Hepatocyte (in vitro differentiated cells): ENCODE data around the gene DNTT. TPM values are rescaled to one million over a fixed set of nuclear protein-coding genes. Genes with fewer than 3 reads are reported as not detected.

Experiments used
- DNase-seq: peaks from one replicate; pipeline ENCODE4 v3.0.0-alpha.2; 2016; ENCODE audit warnings: low spot score
- H2AFZ ChIP-seq: fragments of 200-600 bp; sonication (generic); 2 replicates; pipeline ENCODE4 v1.6.0; 2016; ENCODE audit warnings: antibody characterized with exemption, mild to moderate bottlenecking
- H3K27ac ChIP-seq: fragments of 200-600 bp; sonication (generic); 2 replicates; pipeline ENCODE4 v1.5.1; 2016; ENCODE audit warnings: mild to moderate bottlenecking
- H3K27me3 ChIP-seq: fragments of 200-600 bp; sonication (generic); 2 replicates; pipeline ENCODE4 v1.6.1; 2016
- H3K36me3 ChIP-seq: fragments of 200-600 bp; sonication (generic); replicated peaks from 2 replicates; pipeline ENCODE4 v1.5.1; 2016; ENCODE audit warnings: low read depth; ENCODE audit not compliant: insufficient read depth
- H3K4me1 ChIP-seq: fragments of 200-600 bp; sonication (generic); 2 replicates; pipeline ENCODE4 v1.5.1; 2016; ENCODE audit warnings: mild to moderate bottlenecking, moderate library complexity; ENCODE audit not compliant: insufficient read depth
- H3K4me2 ChIP-seq: fragments of 200-600 bp; sonication (generic); 2 replicates; pipeline ENCODE4 v1.6.0; 2016
- H3K4me3 ChIP-seq: fragments of 200-600 bp; sonication (generic); 2 replicates; pipeline ENCODE4 v1.5.1; 2016; ENCODE audit warnings: mild to moderate bottlenecking
- H3K79me2 ChIP-seq: fragments of 200-600 bp; sonication (generic); 2 replicates; pipeline ENCODE4 v1.6.0; 2017; ENCODE audit warnings: mild to moderate bottlenecking
- H3K9me2 ChIP-seq: fragments of 200-600 bp; sonication (generic); replicated peaks from 2 replicates; pipeline ENCODE4 v1.6.0; 2017; ENCODE audit warnings: mild to moderate bottlenecking; ENCODE audit not compliant: insufficient read depth
- H3K9me3 ChIP-seq: fragments of 200-600 bp; sonication (generic); 2 replicates; pipeline ENCODE4 v1.5.1; 2016; ENCODE audit warnings: low read depth, mild to moderate bottlenecking
- H4K20me1 ChIP-seq: fragments of 200-600 bp; sonication (generic); 2 replicates; pipeline ENCODE4 v1.6.0; 2016; ENCODE audit warnings: mild to moderate bottlenecking; ENCODE audit not compliant: insufficient read depth, poor library complexity, severe bottlenecking
- EZH2 ChIP-seq: fragments of 200-600 bp; sonication (generic); IDR thresholded peaks from 2 replicates; pipeline ENCODE4 v1.6.1; 2016; ENCODE audit warnings: antibody characterized with exemption, mild to moderate bottlenecking, borderline replicate concordance
- EZH2phosphoT487 ChIP-seq: fragments of 200-600 bp; sonication (generic); IDR thresholded peaks from one replicate; pipeline ENCODE4 v1.6.1; 2018; ENCODE audit warnings: antibody characterized with exemption, mild to moderate bottlenecking, low read depth, moderate library complexity; ENCODE audit not compliant: unreplicated experiment, severe bottlenecking
- WGBS: methylation state at CpG from one replicate; pipeline ENCODE4 v1.1.6; 2016; ENCODE audit warnings: low lambda C conversion rate; ENCODE audit errors: missing lambda C conversion rate; 5-methylcytosine and 5-hydroxymethylcytosine counted together
- polyA plus RNA-seq: library from polyadenylated mRNA; unstranded; fragments of >200 nt; fragmentation: Nextera tagmentation; extraction: Ambion mirVana; gene quantifications from 2 replicates; pipeline ENCODE4 v1.2.1, GENCODE V29; 2016
- total RNA-seq: library from RNA; depleted of rRNA; stranded (reverse); fragments of >200 nt; gene quantifications from 2 replicates; pipeline ENCODE4 v1.2.3, GENCODE V29; 2014
- TF ChIP-seq, protein P1 (sequence below): fragments of 200-600 bp; sonication (generic); IDR thresholded peaks from 2 replicates; pipeline ENCODE4 v1.5.1; 2016; ENCODE audit warnings: antibody characterized with exemption, mild to moderate bottlenecking; ENCODE audit not compliant: poor library complexity

Gene DNTT
- total and polyA plus RNA-seq, 2 experiments from 2014 or later, result 0.10 TPM; not detected in 1

- H3K27ac ChIP-seq, result peak overlapping the region; percentile 82
- no peak overlapping the region for H2AFZ ChIP-seq
- peaks cover 15% of the 10 kb centered on the region for H3K79me2 ChIP-seq
- WGBS, result 73% methylated on average over 6 of the region's 8 CpGs
- no peaks in the 10 kb centered on the region for H3K36me3 ChIP-seq
- peak overlapping the region; percentile 63 for H3K4me2 ChIP-seq
- no peak for DNase-seq
- no peak overlapping the region for H3K4me3 ChIP-seq
- H3K27me3 ChIP-seq, result no peaks in the 10 kb centered on the region
- no peaks in the 10 kb centered on the region for H3K9me3 ChIP-seq
- TF ChIP-seq EZH2 (no peak), EZH2phosphoT487 (no peak)
- TF ChIP-seq, protein P1, sequence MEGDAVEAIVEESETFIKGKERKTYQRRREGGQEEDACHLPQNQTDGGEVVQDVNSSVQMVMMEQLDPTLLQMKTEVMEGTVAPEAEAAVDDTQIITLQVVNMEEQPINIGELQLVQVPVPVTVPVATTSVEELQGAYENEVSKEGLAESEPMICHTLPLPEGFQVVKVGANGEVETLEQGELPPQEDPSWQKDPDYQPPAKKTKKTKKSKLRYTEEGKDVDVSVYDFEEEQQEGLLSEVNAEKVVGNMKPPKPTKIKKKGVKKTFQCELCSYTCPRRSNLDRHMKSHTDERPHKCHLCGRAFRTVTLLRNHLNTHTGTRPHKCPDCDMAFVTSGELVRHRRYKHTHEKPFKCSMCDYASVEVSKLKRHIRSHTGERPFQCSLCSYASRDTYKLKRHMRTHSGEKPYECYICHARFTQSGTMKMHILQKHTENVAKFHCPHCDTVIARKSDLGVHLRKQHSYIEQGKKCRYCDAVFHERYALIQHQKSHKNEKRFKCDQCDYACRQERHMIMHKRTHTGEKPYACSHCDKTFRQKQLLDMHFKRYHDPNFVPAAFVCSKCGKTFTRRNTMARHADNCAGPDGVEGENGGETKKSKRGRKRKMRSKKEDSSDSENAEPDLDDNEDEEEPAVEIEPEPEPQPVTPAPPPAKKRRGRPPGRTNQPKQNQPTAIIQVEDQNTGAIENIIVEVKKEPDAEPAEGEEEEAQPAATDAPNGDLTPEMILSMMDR, result no peak
- peaks cover 35% of the 10 kb centered on the region for H3K4me1 ChIP-seq
- no peaks in the 10 kb centered on the region for H4K20me1 ChIP-seq
- no peaks in the 10 kb centered on the region for H3K9me2 ChIP-seq
Observed at GRCh38 chr10:96272316-96273280, 31.6 kb upstream of the DNTT start.

- Histone ChIP-seq H3K27me3 (no peaks in the 10 kb centered on the region), H3K79me2 (no peaks in the 10 kb centered on the region), H3K36me3 (no peaks in the 10 kb centered on the region), H3K9me3 (no peaks in the 10 kb centered on the region), H3K9me2 (no peaks in the 10 kb centered on the region), H3K4me2 (no peak overlapping the region), H3K27ac (no peak overlapping the region), H4K20me1 (no peaks in the 10 kb centered on the region), H2AFZ (no peak overlapping the region), H3K4me3 (no peak overlapping the region), H3K4me1 (peaks cover 19% of the 10 kb centered on the region)
- DNase-seq, result no peak
- 89% methylated on average over 2 of the region's 2 CpGs for WGBS
- TF ChIP-seq, protein P1, result no peak
- TF ChIP-seq EZH2phosphoT487 (no peak), EZH2 (no peak)
Observed at GRCh38 chr10:96275685-96276418, 28.4 kb upstream of the DNTT start.

GRCh38 chr10:96276426-96276825 lies 27.8 kb upstream of the DNTT start:
- no peak for DNase-seq
- Histone ChIP-seq H2AFZ (no peak overlapping the region), H3K9me2 (no peaks in the 10 kb centered on the region), H3K4me1 (peaks cover 15% of the 10 kb centered on the region), H3K27ac (no peak overlapping the region), H3K4me2 (no peak overlapping the region), H3K9me3 (no peaks in the 10 kb centered on the region), H3K36me3 (no peaks in the 10 kb centered on the region), H3K79me2 (no peaks in the 10 kb centered on the region), H3K4me3 (no peak overlapping the region), H4K20me1 (no peaks in the 10 kb centered on the region), H3K27me3 (no peaks in the 10 kb centered on the region)
- WGBS, result 96% methylated on average over 6 of the region's 6 CpGs
- no peak for TF ChIP-seq EZH2phosphoT487
- TF ChIP-seq EZH2, result no peak
- TF ChIP-seq, protein P1, result no peak
